ENCODE measurements around the gene CDHR5. TPM values are rescaled to one million over a fixed set of nuclear protein-coding genes. Genes with fewer than 3 reads are reported as not detected.
"Not testable (repeated sequence)": the region's sequence is repeated elsewhere in the genome, so short reads cannot be mapped to it uniquely, and the experiment has no call there.

Gene CDHR5
- total RNA-seq, 2 experiments from 2014 or later, result not detected

GRCh38 chr11:656426-656825, 31.7 kb upstream of the CDHR5 start:
- ATAC-seq (no peak), DNase-seq (no peak)
- no peaks in the 10 kb centered on the region for H3K9me3 Mint-ChIP-seq (ENCODE audit: low read depth)
- CTCF ChIA-PET, result interaction anchor here (0.7 to 1.2 kb wide), 3 partner anchors 40 to 109 kb away, joined by 3 to 4 read pairs (median 3); no protein-coding TSS in a partner anchor
- no peak overlapping the region for H3K27ac Mint-ChIP-seq
- H3K4me1 Mint-ChIP-seq, result no peaks in the 10 kb centered on the region
- no peak overlapping the region for H3K4me3 Mint-ChIP-seq
- H3K27me3 Mint-ChIP-seq, result no peaks in the 10 kb centered on the region
- H3K36me3 Mint-ChIP-seq, result no peaks in the 10 kb centered on the region

- DNase-seq, result no peak
- H3K36me3 Mint-ChIP-seq, result no peaks in the 10 kb centered on the region
- H3K4me1 Mint-ChIP-seq, result no peaks in the 10 kb centered on the region
- no peak overlapping the region for H3K4me3 Mint-ChIP-seq
- H3K27ac Mint-ChIP-seq, result no peak overlapping the region
- no peaks in the 10 kb centered on the region for H3K9me3 Mint-ChIP-seq (ENCODE audit: low read depth)
- no peaks in the 10 kb centered on the region for H3K27me3 Mint-ChIP-seq
- CTCF ChIA-PET, result interaction anchor here (1.1 to 1.2 kb wide), 2 partner anchors 36 to 71 kb away, joined by 3 read pairs; no protein-coding TSS in a partner anchor
- no peak for ATAC-seq
Observed at GRCh38 chr11:655036-655726, 30.4 kb upstream of the CDHR5 start.

GRCh38 chr11:654444-654843, 29.7 kb upstream of the CDHR5 start:
- CTCF ChIA-PET, result interaction anchor here (1.1 kb wide), 1 partner anchor 72 kb away, joined by 3 read pairs; no protein-coding TSS in a partner anchor
- ATAC-seq; H3K27me3 Mint-ChIP-seq; H3K4me3 Mint-ChIP-seq; H3K36me3 Mint-ChIP-seq; DNase-seq; H3K4me1 Mint-ChIP-seq; H3K27ac Mint-ChIP-seq; H3K9me3 Mint-ChIP-seq (ENCODE audit: low read depth): not testable (repeated sequence)

- Mint-ChIP-seq H3K36me3 (no peaks in the 10 kb centered on the region), H3K27ac (no peak overlapping the region), H3K4me1 (no peaks in the 10 kb centered on the region), H3K9me3 (ENCODE audit: low read depth) (no peaks in the 10 kb centered on the region), H3K27me3 (no peaks in the 10 kb centered on the region), H3K4me3 (no peak overlapping the region)
- CTCF ChIA-PET, result no interaction called here
- no peak for DNase-seq
- ATAC-seq, result no peak
Observed at GRCh38 chr11:653837-654236, 29.1 kb upstream of the CDHR5 start.

- not testable (repeated sequence) for ATAC-seq; DNase-seq; H3K4me3 Mint-ChIP-seq; H3K36me3 Mint-ChIP-seq; H3K27ac Mint-ChIP-seq; H3K27me3 Mint-ChIP-seq; H3K4me1 Mint-ChIP-seq; H3K9me3 Mint-ChIP-seq (ENCODE audit: low read depth)
- CTCF ChIA-PET, result interaction anchor here (0.7 kb wide), 1 partner anchor 69 kb away, joined by 3 read pairs; no protein-coding TSS in a partner anchor
Observed at GRCh38 chr11:653136-653535, 28.4 kb upstream of the CDHR5 start.

- H3K27me3 Mint-ChIP-seq, result no peaks in the 10 kb centered on the region
- no peak overlapping the region for H3K27ac Mint-ChIP-seq
Observed at GRCh38 chr11:650482-650881, 25.7 kb upstream of the CDHR5 start.

GRCh38 chr11:647672-648158, 23.0 kb upstream of the CDHR5 start:
- ATAC-seq; H3K27ac Mint-ChIP-seq; CTCF ChIA-PET; H3K9me3 Mint-ChIP-seq (ENCODE audit: low read depth); H3K36me3 Mint-ChIP-seq; H3K4me3 Mint-ChIP-seq; H3K4me1 Mint-ChIP-seq; DNase-seq; H3K27me3 Mint-ChIP-seq: not testable (repeated sequence)

More at GRCh38 chr11:650482-650881, 25.7 kb upstream of the CDHR5 start:
- CTCF ChIA-PET, result no interaction called here
- ATAC-seq, result no peak
- Mint-ChIP-seq H3K36me3 (peaks cover 2% of the 10 kb centered on the region), H3K9me3 (ENCODE audit: low read depth) (no peaks in the 10 kb centered on the region), H3K4me1 (no peaks in the 10 kb centered on the region), H3K4me3 (no peak overlapping the region)
- DNase-seq, result no peak

- CTCF ChIA-PET, result interaction anchor here (0.9 to 1.0 kb wide), 2 partner anchors 77 to 92 kb away, joined by 3 read pairs; no protein-coding TSS in a partner anchor
Observed at GRCh38 chr11:646214-646613, 21.5 kb upstream of the CDHR5 start.

GRCh38 chr11:645536-645935, 20.8 kb upstream of the CDHR5 start:
- H3K27ac Mint-ChIP-seq, result no peak overlapping the region
- H3K36me3 Mint-ChIP-seq, result peaks cover 2% of the 10 kb centered on the region
- no peak overlapping the region for H3K4me3 Mint-ChIP-seq
- DNase-seq, result no peak
- no peak for ATAC-seq
- H3K27me3 Mint-ChIP-seq, result peaks cover under 1% of the 10 kb centered on the region
- CTCF ChIA-PET, result no interaction called here
- H3K9me3 Mint-ChIP-seq (ENCODE audit: low read depth), result no peaks in the 10 kb centered on the region
- H3K4me1 Mint-ChIP-seq, result no peaks in the 10 kb centered on the region

More at GRCh38 chr11:646214-646613, 21.5 kb upstream of the CDHR5 start:
- Mint-ChIP-seq H3K36me3 (peaks cover 2% of the 10 kb centered on the region), H3K9me3 (ENCODE audit: low read depth) (no peaks in the 10 kb centered on the region), H3K27me3 (no peaks in the 10 kb centered on the region), H3K27ac (no peak overlapping the region), H3K4me1 (no peaks in the 10 kb centered on the region), H3K4me3 (no peak overlapping the region)
- no peak for DNase-seq
- no peak for ATAC-seq

- Mint-ChIP-seq H3K4me1 (peaks cover 2% of the 10 kb centered on the region), H3K36me3 (peaks cover 2% of the 10 kb centered on the region), H3K27ac (no peak overlapping the region), H3K4me3 (no peak overlapping the region), H3K9me3 (ENCODE audit: low read depth) (no peaks in the 10 kb centered on the region), H3K27me3 (peaks cover 5% of the 10 kb centered on the region)
- ATAC-seq (no peak), DNase-seq (no peak)
- CTCF ChIA-PET, result no interaction called here
Observed at GRCh38 chr11:643849-644738, 19.3 kb upstream of the CDHR5 start.

- H3K27ac Mint-ChIP-seq, result no peak overlapping the region
- no peak overlapping the region for H3K4me3 Mint-ChIP-seq
- H3K36me3 Mint-ChIP-seq, result peaks cover 2% of the 10 kb centered on the region
- ATAC-seq (no peak), DNase-seq (no peak)
- H3K9me3 Mint-ChIP-seq (ENCODE audit: low read depth), result no peaks in the 10 kb centered on the region
- H3K4me1 Mint-ChIP-seq, result peaks cover 2% of the 10 kb centered on the region
- H3K27me3 Mint-ChIP-seq, result peaks cover 12% of the 10 kb centered on the region
- CTCF ChIA-PET, result no interaction called here
Observed at GRCh38 chr11:643366-643765, 18.6 kb upstream of the CDHR5 start.

GRCh38 chr11:641806-642370, 17.1 kb upstream of the CDHR5 start:
- peaks cover 23% of the 10 kb centered on the region for H3K27me3 Mint-ChIP-seq
- H3K36me3 Mint-ChIP-seq, result no peaks in the 10 kb centered on the region
- DNase-seq (no peak), ATAC-seq (no peak)
- H3K4me3 Mint-ChIP-seq, result no peak overlapping the region
- CTCF ChIA-PET, result interaction anchor here (1.0 kb wide), 1 partner anchor 24 kb away, joined by 3 read pairs; no protein-coding TSS in a partner anchor
- no peak overlapping the region for H3K27ac Mint-ChIP-seq
- peaks cover 7% of the 10 kb centered on the region for H3K4me1 Mint-ChIP-seq
- no peaks in the 10 kb centered on the region for H3K9me3 Mint-ChIP-seq (ENCODE audit: low read depth)

- Mint-ChIP-seq H3K27me3 (peaks cover 32% of the 10 kb centered on the region), H3K36me3 (no peaks in the 10 kb centered on the region), H3K27ac (no peak overlapping the region), H3K4me1 (peaks cover 9% of the 10 kb centered on the region), H3K9me3 (ENCODE audit: low read depth) (no peaks in the 10 kb centered on the region), H3K4me3 (no peak overlapping the region)
- ATAC-seq (no peak), DNase-seq (no peak)
- CTCF ChIA-PET, result interaction anchor here (0.8 kb wide), 1 partner anchor 82 kb away, joined by 3 read pairs; no protein-coding TSS in a partner anchor
Observed at GRCh38 chr11:640021-640706, 15.4 kb upstream of the CDHR5 start.
